H9 (cell line): ENCODE results near the gene NRXN3. TPM values are rescaled to one million over a fixed set of nuclear protein-coding genes. Genes with fewer than 3 reads are reported as not detected.

ENCODE experiments used
- DNase-seq: peaks from one replicate; pipeline ENCODE4 v3.0.0-alpha.2; 2017
- H2AFZ ChIP-seq: one replicate; pipeline ENCODE4 v1.6.1; 2013; ENCODE audit warnings: mild to moderate bottlenecking, low read length, control low read depth, moderate library complexity
- H2AK5ac ChIP-seq: 2 replicates; pipeline ENCODE4 v1.6.1; 2013; ENCODE audit warnings: low read length, control low read depth, mixed read lengths; ENCODE audit not compliant: insufficient read length
- H2BK120ac ChIP-seq: one replicate; pipeline ENCODE4 v1.6.1; 2013; ENCODE audit warnings: low read depth, mild to moderate bottlenecking, low read length, control low read depth, inconsistent platforms; ENCODE audit not compliant: poor library complexity, severe bottlenecking
- H2BK12ac ChIP-seq: 2 replicates; pipeline ENCODE4 v1.6.1; 2013; ENCODE audit warnings: low read length, control low read depth, mixed read lengths, low read depth; ENCODE audit not compliant: insufficient read length
- H2BK15ac ChIP-seq: 2 replicates; pipeline ENCODE4 v1.6.1; 2013; ENCODE audit warnings: low read depth, low read length, control low read depth
- H2BK20ac ChIP-seq: one replicate; pipeline ENCODE4 v1.6.1; 2013; ENCODE audit warnings: low read depth, mild to moderate bottlenecking, low read length, control low read depth, inconsistent platforms; ENCODE audit not compliant: poor library complexity, severe bottlenecking
- H2BK5ac ChIP-seq: 2 replicates; pipeline ENCODE4 v1.6.1; 2013; ENCODE audit warnings: low read length, control low read depth, mixed read lengths; ENCODE audit not compliant: insufficient read length
- H3K14ac ChIP-seq: 2 replicates; pipeline ENCODE4 v1.6.1; 2013; ENCODE audit warnings: low read length, control low read depth; ENCODE audit not compliant: insufficient read depth
- H3K18ac ChIP-seq: 2 replicates; pipeline ENCODE4 v1.6.1; 2013; ENCODE audit warnings: low read depth, mild to moderate bottlenecking, mixed read lengths, low read length, control low read depth; ENCODE audit not compliant: insufficient read length
- H3K23ac ChIP-seq: 2 replicates; pipeline ENCODE4 v1.6.1; 2013; ENCODE audit warnings: low read length, control low read depth, mixed read lengths, low read depth; ENCODE audit not compliant: insufficient read length
- H3K23me2 ChIP-seq: 2 replicates; pipeline ENCODE4 v1.6.1; 2013; ENCODE audit warnings: low read depth, mild to moderate bottlenecking, mixed read lengths, low read length, control low read depth; ENCODE audit not compliant: insufficient read length, poor library complexity, severe bottlenecking
- H3K27ac ChIP-seq: 2 replicates; pipeline ENCODE4 v1.5.1; 2013; ENCODE audit warnings: low read length, control low read depth, mixed read lengths, low read depth; ENCODE audit not compliant: insufficient read length
- H3K27me3 ChIP-seq: 2 replicates; pipeline ENCODE4 v1.6.1; 2013; ENCODE audit warnings: low read length, control low read depth, inconsistent platforms; ENCODE audit not compliant: insufficient read depth
- H3K4ac ChIP-seq: 2 replicates; pipeline ENCODE4 v1.6.1; 2013; ENCODE audit warnings: low read depth, mild to moderate bottlenecking, control low read depth, inconsistent platforms, low read length, moderate library complexity
- H3K4me1 ChIP-seq: 2 replicates; pipeline ENCODE4 v1.6.1; 2013; ENCODE audit warnings: low read length, control low read depth, inconsistent platforms; ENCODE audit not compliant: insufficient read depth
- H3K4me2 ChIP-seq: 2 replicates; pipeline ENCODE4 v1.6.1; 2013; ENCODE audit warnings: low read length, control low read depth, mixed read lengths; ENCODE audit not compliant: insufficient read length, insufficient read depth
- H3K56ac ChIP-seq: 2 replicates; pipeline ENCODE4 v1.6.1; 2013; ENCODE audit warnings: low read depth, mild to moderate bottlenecking, mixed read lengths, low read length, control low read depth; ENCODE audit not compliant: insufficient read length
- H3K79me1 ChIP-seq: 2 replicates; pipeline ENCODE4 v1.6.1; 2013; ENCODE audit warnings: low read depth, mild to moderate bottlenecking, moderate library complexity, low read length, control low read depth, inconsistent platforms; ENCODE audit not compliant: insufficient read depth, poor library complexity, severe bottlenecking
- H3K79me2 ChIP-seq: 2 replicates; pipeline ENCODE4 v1.6.1; 2013; ENCODE audit warnings: low read length, control low read depth, inconsistent platforms; ENCODE audit not compliant: insufficient read depth
- H3K9ac ChIP-seq: 2 replicates; pipeline ENCODE4 v1.6.1; 2013; ENCODE audit warnings: low read length, control low read depth, mixed read lengths; ENCODE audit not compliant: insufficient read length; ENCODE audit errors: extremely low read depth
- H3K9me3 ChIP-seq: one replicate; pipeline ENCODE4 v1.6.1; 2013; ENCODE audit warnings: low read depth, low read length, inconsistent platforms; ENCODE audit not compliant: control insufficient read depth
- H3T11ph ChIP-seq: one replicate; pipeline ENCODE4 v1.6.1; 2013; ENCODE audit warnings: mild to moderate bottlenecking, low read length, control low read depth, inconsistent platforms
- H4K20me1 ChIP-seq: one replicate; pipeline ENCODE4 v1.6.1; 2013; ENCODE audit not compliant: control insufficient read depth, insufficient read length, insufficient read depth
- H4K5ac ChIP-seq: 2 replicates; pipeline ENCODE4 v1.6.1; 2013; ENCODE audit warnings: low read depth, mild to moderate bottlenecking, mixed read lengths, low read length, control low read depth; ENCODE audit not compliant: insufficient read length
- H4K8ac ChIP-seq: replicated peaks from 2 replicates; pipeline ENCODE4 v1.6.1; 2013; ENCODE audit warnings: low read length, control low read depth, mixed read lengths, low read depth; ENCODE audit not compliant: insufficient read length
- H4K91ac ChIP-seq: 2 replicates; pipeline ENCODE4 v1.6.1; 2013; ENCODE audit warnings: low read depth, mild to moderate bottlenecking, moderate library complexity, mixed read lengths, low read length, control low read depth; ENCODE audit not compliant: insufficient read length
- H3K27ac Mint-ChIP-seq, 3 experiments: 2 replicates in 2 of 3; 3 replicates in 1 of 3; pipeline ENCODE4 v1.8.0; 2020 to 2021; ENCODE audit warnings: mixed read lengths in 3 of 3, mild to moderate bottlenecking in 1 of 3, moderate library complexity in 1 of 3
- H3K27me3 Mint-ChIP-seq: 2 replicates; pipeline ENCODE4 v1.8.0; 2021; ENCODE audit warnings: low read depth, mild to moderate bottlenecking, moderate library complexity, mixed read lengths
- H3K36me3 Mint-ChIP-seq, 3 experiments: 2 replicates in 2 of 3; 3 replicates in 1 of 3; pipeline ENCODE4 v1.8.0; 2020 to 2021; ENCODE audit warnings: low read depth in 3 of 3, mixed read lengths in 3 of 3; ENCODE audit not compliant: insufficient read depth in 1 of 3
- H3K4me1 Mint-ChIP-seq, 2 experiments: 2 replicates each; pipeline ENCODE4 v1.8.0; 2020; ENCODE audit warnings: mixed read lengths in 2 of 2
- H3K4me3 Mint-ChIP-seq, 2 experiments: 2 replicates in 1 of 2; 3 replicates in 1 of 2; pipeline ENCODE4 v1.8.0; 2020 to 2021; ENCODE audit warnings: mild to moderate bottlenecking in 2 of 2, mixed read lengths in 2 of 2, moderate library complexity in 1 of 2
- H3K9me3 Mint-ChIP-seq, 2 experiments: 2 replicates in 1 of 2; 3 replicates in 1 of 2; pipeline ENCODE4 v1.8.0; 2020; ENCODE audit warnings: mild to moderate bottlenecking in 2 of 2, mixed read lengths in 2 of 2, moderate library complexity in 1 of 2
- WGBS: extraction: QIAGEN DNeasy Blood & Tissue Kit; methylation state at CpG from one replicate; pipeline ENCODE4 v1.1.7; 2013; ENCODE audit warnings: missing lambda C conversion rate, low lambda C conversion rate, mixed read lengths; ENCODE audit not compliant: insufficient read length; ENCODE audit errors: extremely low coverage; 5-methylcytosine and 5-hydroxymethylcytosine counted together
- total RNA-seq: library from RNA; stranded (reverse); gene quantifications from 2 replicates; pipeline ENCODE4 v1.2.1, GENCODE V29; 2021
- TF ChIP-seq, protein P1 (sequence below): fragments of 200-600 bp; sonication (generic); conservative IDR thresholded peaks from 3 replicates; pipeline ENCODE4 v1.8.0; 2021; ENCODE audit warnings: antibody characterized with exemption, mild to moderate bottlenecking

The NRXN3 gene
- total RNA-seq, 1 experiment from 2014 or later: 1.8 TPM

DNA sequence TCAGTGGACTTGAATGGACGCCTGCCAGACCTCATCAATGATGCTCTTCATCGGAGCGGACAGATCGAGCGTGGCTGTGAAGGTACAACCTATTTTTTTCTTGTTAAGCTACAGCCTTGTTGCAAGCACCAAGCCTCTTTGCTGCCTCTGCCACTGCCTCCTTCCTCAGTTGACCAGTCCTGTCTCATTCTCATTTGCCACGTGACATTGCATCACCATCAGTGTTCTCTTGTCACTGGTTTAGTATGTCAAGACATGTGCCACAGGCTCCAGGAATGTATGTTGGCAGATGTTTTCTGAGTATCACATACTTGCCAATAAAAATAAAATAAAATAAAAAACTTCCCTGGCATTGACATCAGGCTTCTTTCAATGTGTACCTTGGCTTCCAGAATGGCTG lies 798.1 kb downstream of the NRXN3 start:
- no peak overlapping the region for H2BK120ac ChIP-seq
- no peak overlapping the region for H3T11ph ChIP-seq
- no peak overlapping the region for H4K91ac ChIP-seq
- H3K79me1 ChIP-seq: no peaks in the 10 kb centered on the region
- H3K27ac ChIP-seq: no peak overlapping the region
- Mint-ChIP-seq H3K36me3 (no peaks in the 10 kb centered on the region), H3K27ac (no peak overlapping the region), H3K4me3 (no peak overlapping the region), H3K9me3 (no peaks in the 10 kb centered on the region), H3K4me1 (peaks cover 3 to 8% of the 10 kb centered on the region in 2 experiments; a peak in 3 of 4 replicates), H3K27me3 (no peaks in the 10 kb centered on the region; the same call in 1 of the 2 replicates)
- H3K18ac ChIP-seq: no peak overlapping the region
- no peak overlapping the region for H2AK5ac ChIP-seq
- no peak overlapping the region for H3K4me2 ChIP-seq
- no peak overlapping the region for H2BK20ac ChIP-seq
- H3K9me3 ChIP-seq: no peaks in the 10 kb centered on the region
- no peak for DNase-seq
- H3K23me2 ChIP-seq: no peaks in the 10 kb centered on the region
- no peak overlapping the region for H4K5ac ChIP-seq
- no peak overlapping the region for H3K23ac ChIP-seq
- no peak overlapping the region for H3K56ac ChIP-seq
- no peak overlapping the region for H2BK5ac ChIP-seq
- H3K4ac ChIP-seq: no peak overlapping the region
- no peak overlapping the region for H2BK15ac ChIP-seq
- H4K8ac ChIP-seq: no peak overlapping the region
- TF ChIP-seq, protein P1, sequence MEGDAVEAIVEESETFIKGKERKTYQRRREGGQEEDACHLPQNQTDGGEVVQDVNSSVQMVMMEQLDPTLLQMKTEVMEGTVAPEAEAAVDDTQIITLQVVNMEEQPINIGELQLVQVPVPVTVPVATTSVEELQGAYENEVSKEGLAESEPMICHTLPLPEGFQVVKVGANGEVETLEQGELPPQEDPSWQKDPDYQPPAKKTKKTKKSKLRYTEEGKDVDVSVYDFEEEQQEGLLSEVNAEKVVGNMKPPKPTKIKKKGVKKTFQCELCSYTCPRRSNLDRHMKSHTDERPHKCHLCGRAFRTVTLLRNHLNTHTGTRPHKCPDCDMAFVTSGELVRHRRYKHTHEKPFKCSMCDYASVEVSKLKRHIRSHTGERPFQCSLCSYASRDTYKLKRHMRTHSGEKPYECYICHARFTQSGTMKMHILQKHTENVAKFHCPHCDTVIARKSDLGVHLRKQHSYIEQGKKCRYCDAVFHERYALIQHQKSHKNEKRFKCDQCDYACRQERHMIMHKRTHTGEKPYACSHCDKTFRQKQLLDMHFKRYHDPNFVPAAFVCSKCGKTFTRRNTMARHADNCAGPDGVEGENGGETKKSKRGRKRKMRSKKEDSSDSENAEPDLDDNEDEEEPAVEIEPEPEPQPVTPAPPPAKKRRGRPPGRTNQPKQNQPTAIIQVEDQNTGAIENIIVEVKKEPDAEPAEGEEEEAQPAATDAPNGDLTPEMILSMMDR: no peak
- no peaks in the 10 kb centered on the region for H4K20me1 ChIP-seq
- H3K4me1 ChIP-seq: no peaks in the 10 kb centered on the region
- H3K9ac ChIP-seq: no peak overlapping the region
- no peak overlapping the region for H2BK12ac ChIP-seq
- no peaks in the 10 kb centered on the region; the same call in 1 of the 2 replicates for H3K79me2 ChIP-seq
- H3K27me3 ChIP-seq: no peaks in the 10 kb centered on the region
- no peak overlapping the region for H3K14ac ChIP-seq
- no CpG with 5 or more reads among the region's 6 CpGs for WGBS
- no peak overlapping the region for H2AFZ ChIP-seq
